CD4-positive, alpha-beta T cell treated with Interleukin-6 at 100 ng/mL for 8 hours (primary cell): ENCODE measurements around the gene CXCR3.
A peak's percentile ranks its signal among the peaks of the same experiment; 100 is the strongest.
"Not testable (repeated sequence)": the region's sequence is repeated elsewhere in the genome, so short reads cannot be mapped to it uniquely, and the experiment has no call there.

Source experiments
- DNase-seq: peaks from one replicate; pipeline ENCODE4 v3.0.0-alpha.2; 2020; ENCODE audit warnings: mixed read lengths, low spot score

The CXCR3 gene

DNA sequence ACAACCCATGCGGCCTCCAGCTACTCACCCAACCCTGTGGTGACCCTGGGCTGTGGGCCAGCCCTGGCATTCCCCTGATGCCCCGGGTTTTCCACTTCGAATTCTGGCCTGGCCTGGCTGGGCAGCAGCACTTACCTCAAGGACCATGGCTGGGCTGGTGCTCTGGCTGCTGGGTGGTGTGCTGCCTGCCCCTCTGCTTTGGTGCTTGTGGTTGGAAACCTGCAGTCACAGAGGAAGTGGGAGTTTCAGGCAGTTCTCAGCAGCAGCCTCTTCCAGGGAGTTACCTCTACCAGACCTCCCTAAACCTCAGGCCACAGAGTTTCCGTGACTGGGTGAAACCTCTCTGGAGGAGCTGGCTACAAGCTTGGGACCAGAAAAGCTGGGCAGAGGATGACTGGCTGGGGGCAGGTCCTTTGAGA is at the start of gene CXCR3:
TSS of gene CXCR3 (minus strand) at position 209 of the 419 bp plus-strand sequence. CDS start at position 147, 62 bp downstream.
- DNase-seq, result peak; percentile 60

DNA sequence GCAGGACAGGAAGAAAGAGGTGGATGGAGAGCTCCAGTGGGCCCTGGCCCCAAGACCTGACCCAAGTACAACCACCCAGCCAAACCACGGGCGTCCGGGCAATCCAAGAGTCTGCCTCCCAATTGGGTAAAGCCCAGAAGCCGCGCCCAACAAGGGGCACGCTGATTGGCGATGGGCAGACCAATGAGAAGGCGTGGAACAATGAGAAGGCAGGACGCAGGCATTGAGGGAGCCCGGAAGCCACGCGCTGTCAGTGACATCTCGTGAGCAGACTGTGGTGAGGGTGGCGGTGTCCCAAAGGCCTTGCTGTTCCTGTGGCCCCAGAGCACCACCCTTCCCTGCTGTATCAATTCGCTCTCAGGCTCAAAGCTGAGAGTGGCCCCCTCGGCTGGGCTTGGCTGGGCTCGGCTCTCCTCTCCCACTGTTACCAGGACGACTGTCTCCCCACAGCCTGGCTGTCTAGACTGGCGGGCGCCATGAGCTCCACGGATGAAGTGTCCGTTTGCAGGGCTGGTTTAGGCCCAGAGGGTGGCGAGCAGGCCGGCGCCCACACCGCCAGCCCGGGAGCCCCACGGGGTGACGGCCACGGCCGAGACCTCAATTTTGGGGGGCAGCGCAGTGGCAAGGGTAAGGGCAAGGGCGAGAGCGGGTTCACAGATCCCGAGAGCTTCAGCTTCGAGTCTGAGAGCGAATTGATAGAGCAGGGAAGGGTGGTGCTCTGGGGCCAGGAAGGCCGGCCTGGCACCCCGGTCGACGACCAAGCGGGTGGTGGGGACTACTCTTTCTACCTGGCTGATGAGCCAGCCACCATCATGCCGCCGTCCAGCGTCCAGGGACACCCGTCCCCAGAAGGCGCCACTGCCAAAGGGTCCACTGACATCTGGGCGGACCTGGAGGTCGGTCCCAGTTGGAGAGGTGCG is 49.3 kb upstream of the CXCR3 start, which contains the start of gene LOC101059915:
TSS of gene LOC101059915 (plus strand) at position 219 of the 920 bp plus-strand sequence.
- DNase-seq, result no peak

DNA sequence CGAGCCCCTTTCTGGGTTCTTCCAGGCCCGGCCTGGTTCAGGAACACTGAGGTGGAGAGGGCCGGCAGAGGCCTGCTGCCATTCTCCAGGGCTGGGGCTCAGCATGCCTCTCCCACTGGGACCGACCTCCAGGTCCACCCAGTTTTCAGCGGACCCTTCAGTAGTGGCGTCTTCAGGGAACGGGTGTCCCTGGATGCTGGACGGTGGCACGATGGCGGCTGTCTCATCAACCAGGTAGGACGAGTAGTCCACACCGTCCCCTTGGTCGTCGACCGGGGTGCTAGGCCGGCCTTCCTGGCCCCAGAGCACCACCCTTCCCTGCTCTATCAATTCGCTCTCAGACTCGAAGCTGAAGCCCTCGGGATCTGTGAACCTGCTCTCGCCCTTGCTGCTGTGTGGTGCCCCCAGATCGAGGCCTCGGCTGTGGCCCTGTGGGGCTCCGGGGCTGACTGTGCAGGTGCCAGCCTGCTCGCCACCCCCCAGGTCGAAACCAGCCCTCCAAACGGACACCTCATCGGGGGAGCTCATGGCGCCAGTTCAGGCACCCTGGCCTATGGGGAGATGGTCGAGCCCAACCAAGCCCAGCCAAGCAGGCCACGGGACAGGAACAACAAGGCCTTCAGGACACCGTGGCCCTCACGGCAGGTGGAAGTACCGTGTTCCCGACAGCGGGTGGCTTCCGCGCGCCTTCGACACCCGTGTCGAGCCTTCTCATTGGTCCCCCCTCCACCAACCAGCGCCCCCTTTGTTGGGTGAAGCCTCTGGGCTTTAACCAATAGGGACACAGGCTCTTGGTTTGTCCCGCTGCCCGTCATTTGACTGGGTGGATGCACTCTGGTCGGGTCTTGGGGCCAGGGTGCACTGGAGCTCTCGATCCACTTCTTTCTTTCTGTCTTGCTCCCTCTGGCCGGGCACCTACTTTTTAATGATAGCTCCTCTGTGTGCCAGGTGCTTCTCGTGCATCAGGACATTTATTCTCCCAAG is 48.2 kb upstream of the CXCR3 start:
- no peak for DNase-seq

DNA sequence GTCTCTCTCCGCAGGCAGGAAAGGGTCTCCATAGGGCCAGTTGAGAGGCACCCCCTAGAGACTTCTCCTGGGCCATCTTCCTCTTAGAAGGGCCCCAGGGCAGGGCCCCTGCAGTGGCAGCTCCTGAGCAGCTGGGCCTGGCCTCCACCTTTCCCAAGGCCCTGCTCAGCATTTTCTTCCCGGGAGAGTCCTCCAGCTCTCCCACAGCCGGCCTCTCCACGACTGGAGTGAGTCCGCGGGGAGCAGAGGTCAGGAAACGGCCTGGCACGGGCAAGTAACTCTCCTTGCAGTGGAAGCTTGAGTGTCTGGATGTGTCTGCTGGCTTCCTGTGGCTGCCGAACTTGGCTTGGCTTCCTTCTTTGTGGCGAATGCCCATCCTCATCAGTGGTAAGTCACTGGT is 47.4 kb upstream of the CXCR3 start:
- no peak for DNase-seq

DNA sequence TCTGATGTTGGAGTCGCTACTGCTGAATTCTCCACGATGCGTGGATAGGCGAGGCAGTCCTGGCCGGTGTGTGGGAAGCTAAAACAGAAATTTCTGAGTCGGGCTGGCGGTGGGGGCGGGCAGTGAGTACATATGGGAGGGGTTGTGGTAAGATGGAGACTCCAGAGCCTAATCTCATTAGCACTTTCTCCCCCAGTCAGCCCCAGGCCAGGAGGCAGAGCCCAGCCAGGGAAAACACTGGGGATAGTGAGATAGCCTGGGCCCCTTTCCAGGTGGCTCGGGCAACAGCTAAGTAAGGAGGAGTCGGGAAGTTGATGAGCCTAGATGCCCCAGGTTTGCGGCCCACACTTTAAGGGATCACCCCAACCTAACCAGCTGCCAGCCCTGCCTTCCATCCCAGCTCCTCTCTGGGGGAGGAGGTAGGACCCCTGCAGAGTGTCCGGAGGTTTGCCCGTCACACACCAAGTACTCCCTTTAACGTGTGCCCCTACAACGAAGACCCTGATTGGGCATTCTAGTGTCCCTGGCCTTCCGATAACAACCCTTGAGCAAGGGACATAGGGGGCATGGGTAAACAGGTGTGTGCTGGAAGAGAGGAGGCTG is 46.7 kb upstream of the CXCR3 start:
- DNase-seq, result no peak

DNA sequence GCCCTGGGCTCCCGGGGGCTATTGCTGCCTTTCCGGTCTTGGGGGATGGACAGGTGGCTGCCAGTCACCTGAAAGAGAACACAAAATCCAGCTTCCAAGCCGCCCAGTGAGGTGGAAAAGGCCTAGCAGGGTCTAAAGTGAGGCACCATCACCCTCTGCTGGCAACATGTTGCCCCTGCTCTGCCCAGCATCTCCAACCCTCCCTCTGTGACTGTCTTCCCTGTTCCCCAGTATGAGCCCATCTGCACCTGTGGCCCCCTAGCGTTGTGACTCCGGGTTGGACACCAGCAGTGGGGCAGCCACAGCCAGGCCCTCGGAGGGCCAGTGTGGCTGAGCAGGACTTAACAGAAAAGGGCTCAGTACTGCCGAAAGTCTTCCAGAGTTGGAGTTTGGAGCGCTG is 45.9 kb upstream of the CXCR3 start:
- not testable (repeated sequence) for DNase-seq

DNA sequence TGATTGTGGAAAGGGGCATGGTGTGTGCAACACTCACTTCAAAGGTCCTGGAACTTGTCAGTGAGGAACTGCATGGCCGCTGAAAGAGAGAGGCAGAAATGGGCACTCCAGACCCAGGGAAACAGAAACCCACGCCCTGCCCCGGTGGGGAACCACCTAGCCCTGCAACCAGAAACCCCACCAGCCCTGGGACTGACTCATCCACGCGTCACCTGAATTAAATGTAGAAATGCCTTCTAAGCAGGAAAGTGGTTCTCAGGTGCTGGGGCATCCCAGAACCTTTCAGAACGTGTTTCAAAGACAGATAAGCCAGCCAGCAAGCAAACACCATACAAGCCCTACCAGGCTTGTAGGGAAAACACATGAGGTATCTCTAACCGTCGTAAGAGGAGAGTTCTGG is 44.9 kb upstream of the CXCR3 start:
- DNase-seq, result peak; percentile 18

DNA sequence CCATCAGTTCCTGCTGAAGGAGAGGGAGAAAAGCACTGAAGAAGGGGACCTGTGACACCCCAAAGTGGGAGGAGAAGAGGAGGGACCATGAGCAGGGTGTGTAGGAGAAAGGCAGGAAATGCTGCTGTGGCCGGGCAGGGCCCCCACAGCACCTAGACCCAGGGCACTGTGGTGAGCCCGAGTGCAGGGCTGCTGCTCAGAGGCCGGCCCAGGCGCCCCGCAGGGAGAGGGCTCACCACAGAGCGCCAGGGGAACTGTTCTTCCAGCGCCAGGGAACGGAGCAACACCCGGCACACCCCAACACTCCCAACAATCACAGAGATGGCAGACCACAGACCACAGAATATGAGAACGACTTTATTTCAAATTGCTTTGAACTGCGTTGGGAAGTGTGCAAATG is 44.3 kb upstream of the CXCR3 start:
- not testable (repeated sequence) for DNase-seq

DNA sequence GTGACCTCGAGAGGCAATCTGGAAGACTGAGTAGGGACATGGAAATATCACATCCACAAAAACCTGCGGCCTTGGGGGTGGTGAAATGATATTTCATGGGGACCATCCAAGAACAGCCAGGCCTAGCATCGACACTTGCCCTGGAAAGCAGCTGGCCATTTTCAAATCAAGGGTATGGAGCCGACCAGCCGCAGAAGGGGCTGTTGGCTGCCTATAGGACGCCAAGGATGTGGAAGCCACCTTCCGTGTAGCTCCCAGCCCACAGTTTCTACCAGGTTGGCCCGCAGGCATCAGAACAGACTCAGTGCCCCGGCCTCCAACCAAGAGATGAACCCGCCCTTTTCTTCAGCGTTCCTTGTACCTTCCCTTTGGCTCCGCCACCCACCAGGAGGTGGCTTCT is 43.6 kb upstream of the CXCR3 start:
- DNase-seq, result no peak

DNA sequence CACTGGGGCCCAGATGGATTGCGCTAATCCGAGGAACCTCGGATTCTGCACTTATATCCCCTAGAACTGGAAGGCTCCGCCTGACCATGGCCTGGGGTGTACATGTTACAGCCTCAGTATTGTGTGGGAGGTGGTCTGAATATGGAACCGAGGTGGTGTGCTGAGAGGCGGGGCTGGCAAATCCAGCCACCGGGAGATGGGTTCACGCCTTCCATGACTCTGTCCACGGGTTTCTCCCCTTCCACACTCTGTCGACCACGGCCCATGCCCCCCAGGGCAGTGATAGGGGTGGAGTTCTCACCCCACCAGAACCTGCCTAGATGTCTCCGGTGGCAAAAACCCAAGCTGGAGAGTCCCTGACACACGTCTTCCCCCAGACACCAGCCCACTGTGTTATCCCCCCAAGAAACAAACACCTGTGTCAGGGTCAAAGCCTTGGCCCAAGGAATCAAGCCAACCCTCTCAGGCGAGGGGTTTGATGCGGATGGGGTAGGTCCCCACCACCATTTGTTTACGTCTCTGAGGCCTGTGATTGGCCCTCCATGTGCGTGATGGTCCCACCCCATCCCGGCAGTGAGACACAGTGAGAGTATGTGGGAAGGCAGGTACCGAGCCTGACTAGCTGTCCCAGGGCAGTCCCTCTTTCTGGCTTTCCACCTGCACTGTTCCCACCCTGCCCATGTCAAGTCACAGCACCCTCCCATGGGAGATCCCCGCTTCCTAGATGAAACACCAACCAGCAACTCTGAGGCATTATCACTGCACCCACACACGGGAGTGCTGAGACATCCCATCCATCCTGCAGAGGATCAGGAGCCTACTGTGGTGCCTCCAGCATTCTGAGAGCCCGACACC is 42.5 kb upstream of the CXCR3 start:
- DNase-seq, result no peak

DNA sequence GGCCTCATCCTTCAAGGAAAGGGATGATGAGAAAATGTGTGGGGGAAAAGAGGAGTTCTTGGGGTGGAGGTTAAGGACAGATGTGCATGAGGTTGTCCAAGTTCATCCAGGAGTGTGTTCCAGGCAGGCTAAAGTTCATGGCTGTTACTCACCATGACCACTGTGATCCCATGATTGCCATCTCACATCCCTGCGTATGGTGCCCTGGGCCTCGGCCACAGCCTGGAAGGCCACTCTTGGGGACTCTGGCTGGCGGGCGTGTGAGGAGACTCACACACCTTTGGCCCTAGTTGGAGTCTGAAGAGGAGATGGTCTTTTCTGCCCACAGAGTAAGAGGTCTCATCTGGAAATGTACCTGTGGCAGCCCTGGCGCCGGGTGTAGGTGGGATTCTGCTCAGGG is 41.6 kb upstream of the CXCR3 start:
- DNase-seq, result no peak

DNA sequence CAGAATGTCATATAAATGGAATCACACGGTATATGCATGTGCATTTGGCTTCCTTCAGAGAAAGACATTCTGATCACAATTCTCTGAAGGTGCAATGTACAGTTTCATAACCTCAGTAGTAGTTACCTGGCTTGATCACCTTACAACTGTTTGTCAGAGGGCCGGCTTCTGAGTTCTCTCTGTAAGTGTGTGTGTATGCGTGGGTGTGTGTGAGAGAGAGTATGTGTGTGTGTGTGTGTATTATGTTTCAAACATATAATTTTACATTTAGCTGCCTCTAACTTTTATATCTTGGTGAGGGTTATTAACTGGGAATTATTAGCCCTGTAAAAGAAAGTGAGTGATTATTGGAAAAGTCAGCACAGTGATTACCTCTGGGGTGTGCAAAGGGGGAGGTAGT is 41.0 kb upstream of the CXCR3 start:
- DNase-seq, result no peak

DNA sequence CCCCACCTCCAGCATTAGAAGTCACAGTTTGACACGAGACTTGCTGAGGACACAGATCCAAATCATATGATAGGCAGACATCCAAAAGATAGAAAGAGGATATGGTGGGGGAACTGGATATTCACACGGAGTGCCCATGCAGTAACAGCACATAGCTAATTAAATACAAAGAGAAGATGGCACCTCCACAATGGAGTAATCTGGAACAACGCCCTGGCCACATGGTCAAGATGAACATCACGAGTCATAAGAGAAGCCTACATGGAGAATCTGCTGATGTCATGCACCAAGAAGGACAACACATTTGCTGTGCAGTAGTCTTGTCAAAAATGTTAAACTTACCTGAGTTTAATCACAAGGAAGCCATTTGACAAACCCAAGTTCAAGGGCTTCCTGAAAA is 39.0 kb upstream of the CXCR3 start:
- no peak for DNase-seq

DNA sequence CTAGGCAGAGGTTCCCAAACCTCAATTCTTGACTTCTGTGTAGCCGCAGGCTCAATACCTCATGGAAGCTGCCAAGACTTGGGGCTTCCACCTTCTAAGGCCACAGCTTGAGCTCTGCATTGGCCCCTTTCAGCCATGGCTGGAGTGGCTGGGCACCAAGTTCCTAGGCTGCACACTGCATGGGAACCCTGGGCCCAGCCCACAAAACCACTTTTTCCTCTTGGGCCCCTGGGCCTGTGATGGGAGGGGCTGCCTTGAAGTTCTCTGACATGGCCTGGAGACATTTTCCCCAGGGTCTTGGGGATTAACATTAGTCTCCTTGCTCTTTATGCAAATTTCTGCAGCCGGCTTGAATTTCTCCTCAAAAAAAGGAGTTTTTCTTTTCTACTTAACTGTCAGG is 35.0 kb upstream of the CXCR3 start:
- no peak for DNase-seq

DNA sequence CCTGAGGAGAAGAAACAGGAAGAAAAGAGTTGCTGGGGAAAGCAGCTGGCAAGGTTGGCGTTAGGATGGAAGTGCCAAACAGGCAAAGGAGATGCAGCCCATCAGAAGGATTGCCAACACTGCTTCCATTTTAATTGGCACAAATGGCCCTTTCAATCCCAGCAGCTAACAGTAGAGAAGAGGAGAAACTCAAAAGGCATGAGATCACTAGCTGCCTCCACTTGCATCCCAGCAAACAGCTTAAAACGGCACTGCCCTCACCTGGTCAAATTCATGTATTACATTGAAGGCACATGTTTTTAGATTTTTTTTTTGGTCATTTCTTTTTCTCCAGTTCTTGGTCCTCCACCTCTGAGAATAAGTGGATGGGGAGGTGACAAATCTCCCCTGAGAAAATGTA is 34.1 kb upstream of the CXCR3 start:
- peak; percentile 59 for DNase-seq

DNA sequence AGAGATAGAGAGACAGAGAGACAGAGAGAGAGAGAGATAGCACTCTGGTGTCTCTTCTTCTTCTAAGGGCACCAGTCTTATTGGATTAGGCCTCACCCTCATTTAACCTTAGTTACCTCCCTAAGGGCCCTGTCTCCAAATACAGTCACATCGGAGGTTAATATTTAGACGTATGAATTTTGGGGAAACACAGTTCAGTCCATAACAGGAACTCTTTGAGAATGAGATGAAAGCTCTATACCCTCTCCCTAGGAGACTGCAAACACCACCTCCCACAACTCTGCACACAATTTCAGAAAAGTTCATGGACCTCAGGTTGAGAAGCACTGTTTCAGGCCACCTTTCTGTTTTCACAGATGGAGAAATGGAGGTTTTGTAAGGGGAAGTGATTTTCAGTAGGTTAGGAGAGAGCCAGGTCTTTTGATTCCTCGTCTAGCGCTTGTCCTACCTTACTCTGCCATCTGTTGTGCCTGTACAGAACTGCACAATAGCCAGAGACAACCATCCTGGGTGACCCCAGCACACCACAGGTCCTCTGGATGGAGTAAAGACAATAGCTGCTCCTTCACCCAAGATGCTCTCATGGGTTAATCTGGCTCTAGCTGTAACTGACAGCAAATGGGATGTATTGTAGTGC is 32.1 kb upstream of the CXCR3 start:
- DNase-seq, result peak; percentile 34

DNA sequence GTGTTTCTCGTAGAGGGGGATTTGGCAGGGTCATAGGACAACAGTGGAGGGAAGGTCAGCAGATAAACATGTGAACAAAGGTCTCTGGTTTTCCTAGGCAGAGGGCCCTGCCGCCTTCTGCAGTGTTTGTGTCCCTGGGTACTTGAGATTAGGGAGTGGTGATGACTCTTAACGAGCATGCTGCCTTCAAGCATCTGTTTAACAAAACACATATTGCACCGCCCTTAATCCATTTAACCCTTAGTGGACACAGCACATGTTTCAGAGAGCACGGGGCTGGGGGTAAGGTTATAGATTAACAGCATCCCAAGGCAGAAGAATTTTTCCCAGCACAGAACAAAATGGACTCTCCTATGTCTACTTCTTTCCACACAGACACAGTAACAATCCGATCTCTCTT is 26.1 kb upstream of the CXCR3 start:
- DNase-seq, result not testable (repeated sequence)

DNA sequence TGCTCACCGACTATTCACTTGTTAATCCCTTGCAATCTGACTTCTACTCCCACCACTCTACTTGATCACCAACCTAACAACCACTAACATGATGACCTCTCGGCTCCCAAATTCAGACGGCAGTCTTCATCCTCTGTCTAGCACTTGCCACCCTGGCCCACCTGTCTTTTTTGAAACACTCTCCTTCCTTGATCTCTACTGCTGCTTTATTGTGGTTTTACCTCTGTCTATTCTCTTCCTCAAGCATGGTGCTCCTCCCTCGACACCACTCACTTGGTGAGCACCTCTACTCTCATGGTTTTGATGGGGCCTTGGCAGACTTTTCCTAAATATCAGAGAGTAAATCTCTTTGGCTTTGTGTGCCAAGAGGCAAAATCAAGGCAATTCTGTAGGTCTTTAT is 21.7 kb upstream of the CXCR3 start:
- DNase-seq, result peak; percentile 25

DNA sequence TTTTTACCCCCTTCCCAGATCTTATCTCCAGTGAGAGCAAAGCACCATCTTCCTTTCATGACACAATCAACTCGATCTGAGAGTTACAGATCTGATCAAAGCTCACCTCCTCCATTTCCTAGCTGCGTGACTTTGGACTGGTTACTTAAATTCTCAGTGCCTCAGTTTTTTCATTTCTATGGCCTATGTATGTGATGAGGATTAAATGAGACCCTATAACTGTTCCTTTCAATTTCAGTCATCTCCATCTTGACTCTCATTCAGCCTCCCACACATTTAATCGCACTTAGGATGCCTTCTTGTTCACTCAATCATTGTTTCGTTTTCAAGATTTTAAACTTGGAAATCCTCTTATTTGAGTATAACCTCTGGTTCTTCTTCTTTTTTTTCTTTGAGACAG is 20.1 kb upstream of the CXCR3 start:
- no peak for DNase-seq

DNA sequence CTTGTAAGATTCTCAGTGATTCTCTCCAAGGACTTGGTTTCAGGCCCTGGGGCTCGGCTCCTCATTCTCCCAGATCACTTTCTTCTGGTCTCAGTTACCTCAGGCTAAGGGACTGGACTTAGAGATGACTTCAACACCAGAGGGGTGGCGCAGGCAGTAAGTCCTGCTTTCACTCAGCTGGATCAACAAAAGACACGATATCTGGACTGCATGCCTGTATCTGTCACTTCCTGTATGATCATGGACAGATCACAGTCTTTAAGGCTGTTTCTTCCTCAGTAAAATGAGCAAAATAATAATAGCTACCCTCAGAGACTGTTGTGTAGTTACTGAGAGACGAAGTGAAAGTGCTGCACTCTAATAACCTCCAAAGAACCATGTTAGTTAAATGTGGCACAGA is 19.5 kb upstream of the CXCR3 start:
- no peak for DNase-seq

DNA sequence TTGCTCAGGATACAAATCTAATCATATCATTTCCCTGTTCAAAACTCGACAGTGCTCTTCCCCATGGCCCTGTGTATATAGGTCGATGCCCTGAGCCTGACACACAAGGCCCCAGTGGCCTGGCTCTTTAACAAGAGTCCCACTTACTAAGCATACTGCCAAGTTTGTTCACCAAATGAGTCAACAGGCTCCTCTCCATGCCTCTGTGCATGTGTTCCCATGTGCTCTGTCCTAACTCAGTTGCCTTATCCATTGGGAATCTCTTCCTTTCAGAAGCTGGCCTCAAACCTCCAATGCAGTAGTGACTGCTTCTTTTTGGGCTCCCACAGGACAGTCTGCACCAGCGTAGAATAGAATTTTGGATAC is 18.9 kb upstream of the CXCR3 start:
- DNase-seq, result no peak
